HG03469 (cell line): ENCODE results near the gene DPP6.

Source experiments
- ATAC-seq: cut with Tn5 transposase; IDR thresholded peaks from one replicate; pipeline ENCODE4 v1.9.1; 2021; ENCODE audit warnings: mild to moderate bottlenecking, moderate library complexity, moderate number of reproducible peaks; ENCODE audit not compliant: unreplicated experiment

The DPP6 gene

GRCh38 chr7:154744861-154745258, 692.7 kb downstream of the DPP6 start:
- ATAC-seq = no peak

GRCh38 chr7:154746571-154747360, 694.6 kb downstream of the DPP6 start:
- ATAC-seq = no peak

GRCh38 chr7:154748089-154748786, 696.0 kb downstream of the DPP6 start:
- no peak for ATAC-seq

- no peak for ATAC-seq
Observed at GRCh38 chr7:154750353-154750801, 698.2 kb downstream of the DPP6 start.

- ATAC-seq = no peak
Observed at GRCh38 chr7:154753226-154753625, 701.0 kb downstream of the DPP6 start.

GRCh38 chr7:154757756-154758155, 705.6 kb downstream of the DPP6 start:
- ATAC-seq = no peak

GRCh38 chr7:154759989-154760388, 707.8 kb downstream of the DPP6 start:
- ATAC-seq = no peak

GRCh38 chr7:154765118-154765517, 712.9 kb downstream of the DPP6 start:
- no peak for ATAC-seq

- no peak for ATAC-seq
Observed at GRCh38 chr7:154767142-154767541, 714.9 kb downstream of the DPP6 start.

- no peak for ATAC-seq
Observed at GRCh38 chr7:154767821-154768415, 715.7 kb downstream of the DPP6 start.

GRCh38 chr7:154769001-154769400, 716.8 kb downstream of the DPP6 start:
- ATAC-seq = no peak

- no peak for ATAC-seq
Observed at GRCh38 chr7:154769527-154769926, 717.3 kb downstream of the DPP6 start.

- no peak for ATAC-seq
Observed at GRCh38 chr7:154770361-154770760, 718.2 kb downstream of the DPP6 start.

- no peak for ATAC-seq
Observed at GRCh38 chr7:154770962-154771361, 718.8 kb downstream of the DPP6 start.

- ATAC-seq = no peak
Observed at GRCh38 chr7:154774303-154774969, 722.2 kb downstream of the DPP6 start.

GRCh38 chr7:154775681-154776080, 723.5 kb downstream of the DPP6 start:
- ATAC-seq = no peak

- ATAC-seq = no peak
Observed at GRCh38 chr7:154776350-154776749, 724.2 kb downstream of the DPP6 start.

GRCh38 chr7:154777023-154777422, 724.8 kb downstream of the DPP6 start:
- ATAC-seq = no peak

GRCh38 chr7:154777489-154777888, 725.3 kb downstream of the DPP6 start:
- ATAC-seq = no peak

- ATAC-seq = no peak
Observed at GRCh38 chr7:154777908-154778307, 725.7 kb downstream of the DPP6 start.
